ENCODE measurements around the gene DNASE1L2.
"Not testable (repeated sequence)": the region's sequence is repeated elsewhere in the genome, so short reads cannot be mapped to it uniquely, and the experiment has no call there.

Gene DNASE1L2

GRCh38 chr16:2267505-2267912, 31.3 kb downstream of the DNASE1L2 start:
- DNase-seq (ENCODE audit: low spot score); FAIRE-seq: not testable (repeated sequence)

- peak; percentile 70 for FAIRE-seq
Measured at GRCh38 chr16:2267913-2268666, 31.8 kb downstream of the DNASE1L2 start, which contains the start of gene RNPS1. TSS of gene RNPS1 (minus strand) at chr16:2268126. CDS start at chr16:2264643, 3,483 bp downstream.

GRCh38 chr16:2270070-2270462, 33.8 kb downstream of the DNASE1L2 start:
- DNase-seq (ENCODE audit: low spot score), result no peak
- FAIRE-seq, result no peak

More at GRCh38 chr16:2267913-2268666, 31.8 kb downstream of the DNASE1L2 start, which contains the start of gene RNPS1:
- peak; percentile 99 for DNase-seq (ENCODE audit: low spot score)

GRCh38 chr16:2270588-2271470, 34.6 kb downstream of the DNASE1L2 start:
- FAIRE-seq, result no peak
- no peak for DNase-seq (ENCODE audit: low spot score)

- no peak for DNase-seq (ENCODE audit: low spot score)
- no peak for FAIRE-seq
Measured at GRCh38 chr16:2271848-2272461, 35.7 kb downstream of the DNASE1L2 start.

- FAIRE-seq (no peak), DNase-seq (ENCODE audit: low spot score) (no peak)
Measured at GRCh38 chr16:2273484-2273883, 37.2 kb downstream of the DNASE1L2 start.

- no peak for DNase-seq (ENCODE audit: low spot score)
- FAIRE-seq, result no peak
Measured at GRCh38 chr16:2273931-2274330, 37.7 kb downstream of the DNASE1L2 start.

GRCh38 chr16:2275476-2276367, 39.5 kb downstream of the DNASE1L2 start:
- DNase-seq (ENCODE audit: low spot score) (no peak), FAIRE-seq (no peak)

- no peak for FAIRE-seq
- no peak for DNase-seq (ENCODE audit: low spot score)
Measured at GRCh38 chr16:2276368-2277195, 40.3 kb downstream of the DNASE1L2 start.

- no peak for DNase-seq (ENCODE audit: low spot score)
- no peak for FAIRE-seq
Measured at GRCh38 chr16:2277466-2278271, 41.4 kb downstream of the DNASE1L2 start.

- FAIRE-seq (no peak), DNase-seq (ENCODE audit: low spot score) (no peak)
Measured at GRCh38 chr16:2278272-2278608, 42.0 kb downstream of the DNASE1L2 start.

- FAIRE-seq (no peak), DNase-seq (ENCODE audit: low spot score) (no peak)
Measured at GRCh38 chr16:2278956-2279800, 42.9 kb downstream of the DNASE1L2 start.

- no peak for FAIRE-seq
- DNase-seq (ENCODE audit: low spot score), result no peak
Measured at GRCh38 chr16:2280461-2280860, 44.2 kb downstream of the DNASE1L2 start.

GRCh38 chr16:2280981-2281542, 44.8 kb downstream of the DNASE1L2 start:
- FAIRE-seq, result no peak
- no peak for DNase-seq (ENCODE audit: low spot score)

GRCh38 chr16:2282262-2282661, 46.0 kb downstream of the DNASE1L2 start:
- DNase-seq (ENCODE audit: low spot score), result no peak
- FAIRE-seq, result no peak

- no peak for DNase-seq (ENCODE audit: low spot score)
- FAIRE-seq, result no peak
Measured at GRCh38 chr16:2282866-2283555, 46.8 kb downstream of the DNASE1L2 start.
